Epithelial cell of proximal tubule (primary cell): ENCODE data around the gene TSSK3. TPM values are rescaled to one million over a fixed set of nuclear protein-coding genes. Genes with fewer than 3 reads are reported as not detected.

Source experiments
- DNase-seq: peaks from one replicate; pipeline ENCODE4 v3.0.0-alpha.2; 2011; ENCODE audit warnings: low read depth
- H3K4me3 ChIP-seq: 2 replicates; pipeline ENCODE4 v1.5.1; 2011; ENCODE audit warnings: low read depth, mild to moderate bottlenecking, low read length
- CTCF ChIP-seq: conservative IDR thresholded peaks from 2 replicates; pipeline ENCODE4 v1.5.1; 2012; ENCODE audit warnings: low read depth, mild to moderate bottlenecking, low read length
- total RNA-seq: library from RNA; depleted of rRNA; stranded (reverse); fragments of >200 nt; gene quantifications from 2 replicates; pipeline ENCODE4 v1.2.3, GENCODE V29; 2015

The TSSK3 gene
- total RNA-seq, 1 donor from 2014 or later, result not detected

GRCh38 chr1:32365445-32365844, 3.1 kb downstream of the TSSK3 start:
- TF ChIP-seq CTCF, result no peak
- no peak overlapping the region for H3K4me3 ChIP-seq
- DNase-seq, result no peak

- DNase-seq, result no peak
- H3K4me3 ChIP-seq, result no peak overlapping the region
- TF ChIP-seq CTCF, result no peak
Measured at GRCh38 chr1:32367912-32368635, 5.7 kb downstream of the TSSK3 start.

- no peak for DNase-seq
- TF ChIP-seq CTCF, result peak; percentile 8
- H3K4me3 ChIP-seq, result no peak overlapping the region
Measured at GRCh38 chr1:32372149-32372756, 9.9 kb downstream of the TSSK3 start.

- no peak for DNase-seq
- TF ChIP-seq CTCF, result no peak
- H3K4me3 ChIP-seq, result no peak overlapping the region
Measured at GRCh38 chr1:32373996-32374592, 11.8 kb downstream of the TSSK3 start.

GRCh38 chr1:32376199-32376598, 13.9 kb downstream of the TSSK3 start:
- no peak for DNase-seq
- no peak for TF ChIP-seq CTCF
- no peak overlapping the region for H3K4me3 ChIP-seq

- no peak for TF ChIP-seq CTCF
- H3K4me3 ChIP-seq, result no peak overlapping the region
- no peak for DNase-seq
Measured at GRCh38 chr1:32377541-32378220, 15.3 kb downstream of the TSSK3 start.
